ENCODE measurements around the gene CCNDBP1.
"Not testable (repeated sequence)": the region's sequence is repeated elsewhere in the genome, so short reads cannot be mapped to it uniquely, and the experiment has no call there.

Gene CCNDBP1

GRCh38 chr15:43194795-43195194, 9.6 kb downstream of the CCNDBP1 start:
- no peak for DNase-seq (ENCODE audit: low spot score)

GRCh38 chr15:43196760-43197548, 11.8 kb downstream of the CCNDBP1 start:
- no peak for DNase-seq (ENCODE audit: low spot score)

GRCh38 chr15:43197773-43198172, 12.6 kb downstream of the CCNDBP1 start:
- DNase-seq (ENCODE audit: low spot score) = not testable (repeated sequence)

- DNase-seq (ENCODE audit: low spot score) = not testable (repeated sequence)
Measured at GRCh38 chr15:43198556-43198955, 13.4 kb downstream of the CCNDBP1 start.

GRCh38 chr15:43198992-43199391, 13.8 kb downstream of the CCNDBP1 start:
- DNase-seq (ENCODE audit: low spot score) = no peak

GRCh38 chr15:43199945-43200488, 14.8 kb downstream of the CCNDBP1 start:
- no peak for DNase-seq (ENCODE audit: low spot score)

- DNase-seq (ENCODE audit: low spot score) = peak; percentile 72
Measured at GRCh38 chr15:43204016-43204901, 19.1 kb downstream of the CCNDBP1 start.

GRCh38 chr15:43206054-43206453, 20.9 kb downstream of the CCNDBP1 start:
- DNase-seq (ENCODE audit: low spot score) = no peak

GRCh38 chr15:43207024-43207423, 21.8 kb downstream of the CCNDBP1 start:
- no peak for DNase-seq (ENCODE audit: low spot score)

GRCh38 chr15:43208052-43209002, 23.1 kb downstream of the CCNDBP1 start:
- no peak for DNase-seq (ENCODE audit: low spot score)

GRCh38 chr15:43209059-43209824, 24.0 kb downstream of the CCNDBP1 start:
- peak; percentile 57 for DNase-seq (ENCODE audit: low spot score)

- no peak for DNase-seq (ENCODE audit: low spot score)
Measured at GRCh38 chr15:43210172-43210745, 25.1 kb downstream of the CCNDBP1 start.

GRCh38 chr15:43210807-43211206, 25.6 kb downstream of the CCNDBP1 start:
- DNase-seq (ENCODE audit: low spot score) = no peak

- DNase-seq (ENCODE audit: low spot score) = peak; percentile 51
Measured at GRCh38 chr15:43211224-43211735, 26.1 kb downstream of the CCNDBP1 start.

GRCh38 chr15:43212299-43212698, 27.1 kb downstream of the CCNDBP1 start:
- DNase-seq (ENCODE audit: low spot score) = no peak

GRCh38 chr15:43212951-43213350, 27.7 kb downstream of the CCNDBP1 start:
- no peak for DNase-seq (ENCODE audit: low spot score)

- DNase-seq (ENCODE audit: low spot score) = no peak
Measured at GRCh38 chr15:43213466-43213865, 28.3 kb downstream of the CCNDBP1 start.

- DNase-seq (ENCODE audit: low spot score) = no peak
Measured at GRCh38 chr15:43214169-43214568, 29.0 kb downstream of the CCNDBP1 start.

GRCh38 chr15:43214592-43215295, 29.5 kb downstream of the CCNDBP1 start:
- DNase-seq (ENCODE audit: low spot score) = no peak

- peak; percentile 60 for DNase-seq (ENCODE audit: low spot score)
Measured at GRCh38 chr15:43215961-43216360, 30.8 kb downstream of the CCNDBP1 start.

All from hematopoietic multipotent progenitor cell treated with erythropoietin and hydrocortisone succinate and interleukin-3 and kit ligand, for 17 days (in vitro differentiated cells).